Measurements from ENCODE around the gene TAS2R40.

- TF ChIP-seq CTCF (IDR thresholded peaks at IDR 0.05) (no peak), ZFX (IDR thresholded peaks at IDR 0.05; ENCODE audit: borderline replicate concordance) (no peak)
These were observed 551 bp upstream of the TAS2R40 start for GRCh38 chr7:143221286-143221685.

Data from 22Rv1 (cell line).